ENCODE measurements around the gene ZNF579.

DNA sequence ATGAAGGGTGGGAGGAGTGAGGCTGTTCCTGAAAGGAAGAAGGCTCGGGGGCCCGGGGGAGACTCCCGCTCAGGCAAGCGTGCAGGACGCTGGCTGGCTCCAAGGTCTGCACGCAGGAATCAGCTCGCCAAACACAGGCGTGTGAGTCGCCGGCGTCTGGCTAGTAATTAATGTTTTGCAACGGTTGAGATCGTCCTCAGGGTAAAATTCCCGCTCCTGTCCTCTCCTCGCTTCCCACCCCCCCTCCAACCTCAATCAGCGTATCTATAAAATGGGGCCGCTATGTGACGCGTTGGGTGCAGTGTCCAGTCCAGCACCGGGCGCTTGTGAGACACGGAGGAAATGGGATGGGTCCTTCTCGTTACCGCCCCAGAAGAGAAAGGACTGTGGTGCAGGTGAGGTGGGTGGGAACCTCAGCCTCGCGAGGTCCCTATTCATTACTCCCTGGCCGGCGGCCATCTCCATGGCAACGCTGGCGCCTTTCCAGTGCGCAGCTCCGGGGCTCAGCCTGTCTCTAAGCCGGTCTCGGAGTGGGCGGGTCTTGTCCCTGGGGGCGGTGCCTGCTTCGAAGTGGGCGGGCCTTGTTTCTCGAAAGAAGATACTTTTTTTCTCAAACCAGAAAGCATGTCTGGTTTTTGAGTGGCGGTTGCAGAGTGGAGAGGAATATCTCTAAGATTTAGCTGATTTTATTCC lies 6.5 kb upstream of the ZNF579 start:
- TF ChIP-seq, protein P1, sequence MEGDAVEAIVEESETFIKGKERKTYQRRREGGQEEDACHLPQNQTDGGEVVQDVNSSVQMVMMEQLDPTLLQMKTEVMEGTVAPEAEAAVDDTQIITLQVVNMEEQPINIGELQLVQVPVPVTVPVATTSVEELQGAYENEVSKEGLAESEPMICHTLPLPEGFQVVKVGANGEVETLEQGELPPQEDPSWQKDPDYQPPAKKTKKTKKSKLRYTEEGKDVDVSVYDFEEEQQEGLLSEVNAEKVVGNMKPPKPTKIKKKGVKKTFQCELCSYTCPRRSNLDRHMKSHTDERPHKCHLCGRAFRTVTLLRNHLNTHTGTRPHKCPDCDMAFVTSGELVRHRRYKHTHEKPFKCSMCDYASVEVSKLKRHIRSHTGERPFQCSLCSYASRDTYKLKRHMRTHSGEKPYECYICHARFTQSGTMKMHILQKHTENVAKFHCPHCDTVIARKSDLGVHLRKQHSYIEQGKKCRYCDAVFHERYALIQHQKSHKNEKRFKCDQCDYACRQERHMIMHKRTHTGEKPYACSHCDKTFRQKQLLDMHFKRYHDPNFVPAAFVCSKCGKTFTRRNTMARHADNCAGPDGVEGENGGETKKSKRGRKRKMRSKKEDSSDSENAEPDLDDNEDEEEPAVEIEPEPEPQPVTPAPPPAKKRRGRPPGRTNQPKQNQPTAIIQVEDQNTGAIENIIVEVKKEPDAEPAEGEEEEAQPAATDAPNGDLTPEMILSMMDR (conservative IDR thresholded peaks at IDR 0.05), result no peak
- TF ChIP-seq EZH2 (IDR thresholded peaks at IDR 0.05; ENCODE audit: low read depth), result no peak

Data from PC-9 (cell line).